GM13976 (cell line): Measurements from ENCODE around the gene RARB.

Experiments used
- DNase-seq: peaks from one replicate; pipeline ENCODE4 v3.0.0; 2012; ENCODE audit warnings: low spot score
- CTCF ChIP-seq: IDR thresholded peaks from 2 replicates; pipeline ENCODE4 v1.5.1; 2012; ENCODE audit warnings: borderline replicate concordance, mild to moderate bottlenecking; ENCODE audit not compliant: insufficient read depth; ENCODE audit errors: extremely low read depth, missing control alignments, control extremely low read depth
- in situ Hi-C: fragments of 300-500 bp; cut with MboI; formaldehyde crosslinking; loops from one replicate; pipeline ENCODE4 v1.12.0; 2022; ENCODE audit warnings: low sequenced_read_pairs, mixed read lengths, inconsistent platforms; ENCODE audit not compliant: unreplicated experiment

RARB gene

DNA sequence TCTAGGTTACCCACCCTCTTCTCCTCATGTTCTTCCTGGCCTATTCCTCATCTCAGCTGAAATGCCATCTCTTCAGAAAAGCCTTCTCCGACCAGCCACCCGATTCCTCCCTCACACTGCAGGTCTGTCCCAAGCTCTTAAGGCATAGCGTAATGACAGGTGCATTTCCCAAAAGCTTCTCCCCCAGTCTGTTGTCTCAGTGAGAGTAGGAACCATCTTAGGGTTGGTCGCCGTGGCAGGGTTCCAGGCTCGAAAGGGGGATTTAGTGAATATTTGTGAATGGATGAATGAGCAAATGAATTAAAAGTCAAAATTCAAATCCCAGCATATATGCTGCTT is 158.1 kb downstream of the RARB start:
- TF ChIP-seq CTCF, result no peak
- in situ Hi-C loops, result loop anchor here (25.0 kb wide), 1 partner anchor 624 kb away; no protein-coding TSS in a partner anchor

GRCh38 chr3:25586553-25586952 is 158.5 kb downstream of the RARB start:
- DNase-seq, result no peak
- in situ Hi-C loops, result loop anchor here (25.0 kb wide), 1 partner anchor 624 kb away; no protein-coding TSS in a partner anchor
- no peak for TF ChIP-seq CTCF

More for the DNA sequence above, 158.1 kb downstream of the RARB start:
- DNase-seq, result no peak

DNA sequence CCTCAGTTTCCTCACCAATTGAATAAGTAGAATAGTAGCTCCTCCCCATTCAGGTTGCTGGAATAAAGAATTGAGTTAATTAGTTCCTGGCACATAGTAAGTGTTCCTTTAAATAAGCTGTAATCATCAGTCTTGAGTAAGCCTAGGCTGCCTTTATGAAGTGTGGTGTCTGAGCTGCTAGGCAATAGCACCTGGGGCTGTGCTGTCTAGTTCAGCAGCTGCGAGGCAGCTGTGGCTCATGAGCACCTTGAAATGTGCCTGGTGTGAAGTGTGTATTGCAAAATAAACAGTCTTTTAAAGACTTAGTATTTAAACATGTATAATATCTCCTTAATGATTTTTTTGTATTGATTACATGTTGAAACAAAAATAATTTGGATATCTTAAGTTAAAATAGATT is 159.0 kb downstream of the RARB start:
- in situ Hi-C loops, result loop anchor here (25.0 kb wide), 1 partner anchor 625 kb away; no protein-coding TSS in a partner anchor
- DNase-seq, result no peak
- no peak for TF ChIP-seq CTCF

DNA sequence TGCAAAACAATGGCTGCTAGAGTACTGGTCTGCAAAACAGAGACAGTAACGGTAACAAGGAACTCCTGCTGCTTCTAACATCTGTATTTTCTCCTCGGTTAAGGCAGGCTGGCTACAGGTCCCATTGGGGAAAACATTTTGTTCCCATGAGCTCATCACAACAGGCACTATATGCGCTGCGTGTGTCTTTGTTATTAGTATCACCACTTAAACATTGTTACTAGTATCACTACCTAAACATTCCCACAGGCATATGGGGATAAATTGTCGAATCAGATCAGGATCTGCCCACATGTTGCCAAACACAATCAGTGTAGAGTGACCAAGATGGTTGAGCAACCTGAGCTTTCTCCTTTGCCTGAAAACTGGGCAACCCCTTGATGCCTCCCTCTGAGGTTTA is 159.5 kb downstream of the RARB start:
- in situ Hi-C loops, result loop anchor here (25.0 kb wide), 1 partner anchor 625 kb away; no protein-coding TSS in a partner anchor
- no peak for DNase-seq
- no peak for TF ChIP-seq CTCF

- TF ChIP-seq CTCF, result no peak
- in situ Hi-C loops, result loop anchor here (25.0 kb wide), 1 partner anchor 626 kb away; no protein-coding TSS in a partner anchor
- no peak for DNase-seq
These were observed 159.9 kb downstream of the RARB start for GRCh38 chr3:25587975-25588374.

DNA sequence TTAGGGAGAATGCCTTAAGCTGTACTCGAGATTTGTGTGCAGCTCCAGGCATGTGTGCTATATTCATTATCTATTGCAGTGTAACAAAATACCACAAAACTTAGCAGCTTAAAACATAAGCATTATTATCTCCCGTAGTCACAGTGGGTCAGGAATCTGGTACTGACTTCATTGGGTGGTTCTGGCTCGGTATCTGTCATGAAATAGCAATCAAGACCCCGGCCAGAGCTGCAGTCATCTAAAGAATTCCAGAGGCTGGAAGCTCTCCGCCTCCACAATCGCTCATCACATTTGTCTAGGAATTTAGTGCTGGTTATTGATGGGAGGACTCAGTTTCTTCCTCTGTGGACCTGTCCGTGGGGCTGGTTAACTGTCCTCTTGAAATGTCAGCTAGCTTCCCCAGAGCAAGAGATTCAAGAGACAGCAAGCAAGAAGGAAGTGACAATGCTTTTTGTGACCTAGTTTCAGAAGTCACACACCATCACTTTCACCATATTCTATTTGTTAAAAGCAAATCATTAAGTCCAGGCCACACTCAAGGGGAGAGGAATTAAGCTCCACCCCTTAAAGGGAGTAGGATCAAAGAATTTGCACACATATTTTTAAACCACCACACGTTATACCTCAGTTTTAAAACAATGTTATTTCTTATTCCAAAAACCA is 160.5 kb downstream of the RARB start:
- no peak for TF ChIP-seq CTCF
- no peak for DNase-seq
- in situ Hi-C loops, result loop anchor here (25.0 kb wide), 1 partner anchor 626 kb away; no protein-coding TSS in a partner anchor
